Activated CD4-positive, alpha-beta T cell treated with anti-CD3 and anti-CD28 coated beads for 1 hour (primary cell): ENCODE results near the gene PRTN3.

Experiments used
- DNase-seq: peaks from one replicate; pipeline ENCODE4 v3.0.0-alpha.2; 2020

PRTN3 gene

DNA sequence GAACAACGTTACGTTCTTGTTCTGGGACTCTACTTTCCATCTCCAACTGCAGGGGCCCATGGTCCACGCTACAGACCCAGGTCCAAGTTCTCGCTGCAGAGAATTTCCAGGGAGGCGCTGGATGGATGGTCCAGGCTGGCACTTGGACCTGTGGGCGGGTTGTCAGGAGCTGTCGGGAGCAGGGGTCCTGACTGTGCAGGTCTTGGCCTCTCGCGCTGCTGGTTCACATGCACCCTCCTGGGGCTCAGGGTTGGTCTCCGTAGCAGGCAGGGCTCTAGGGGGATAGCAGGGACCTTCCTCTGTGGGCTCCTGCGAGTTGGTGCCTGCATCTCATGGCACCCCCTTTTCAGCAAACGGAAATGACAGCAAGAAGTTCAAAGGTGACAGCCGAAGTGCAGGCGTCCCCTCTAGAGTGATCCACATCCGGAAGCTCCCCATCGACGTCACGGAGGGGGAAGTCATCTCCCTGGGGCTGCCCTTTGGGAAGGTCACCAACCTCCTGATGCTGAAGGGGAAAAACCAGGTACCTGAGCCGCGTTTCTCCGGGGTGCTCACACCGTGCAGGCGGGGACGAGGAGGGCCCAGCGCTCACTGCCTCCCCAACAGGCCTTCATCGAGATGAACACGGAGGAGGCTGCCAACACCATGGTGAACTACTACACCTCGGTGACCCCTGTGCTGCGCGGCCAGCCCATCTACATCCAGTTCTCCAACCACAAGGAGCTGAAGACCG, 36.9 kb upstream of the PRTN3 start:
- DNase-seq, result no peak

DNA sequence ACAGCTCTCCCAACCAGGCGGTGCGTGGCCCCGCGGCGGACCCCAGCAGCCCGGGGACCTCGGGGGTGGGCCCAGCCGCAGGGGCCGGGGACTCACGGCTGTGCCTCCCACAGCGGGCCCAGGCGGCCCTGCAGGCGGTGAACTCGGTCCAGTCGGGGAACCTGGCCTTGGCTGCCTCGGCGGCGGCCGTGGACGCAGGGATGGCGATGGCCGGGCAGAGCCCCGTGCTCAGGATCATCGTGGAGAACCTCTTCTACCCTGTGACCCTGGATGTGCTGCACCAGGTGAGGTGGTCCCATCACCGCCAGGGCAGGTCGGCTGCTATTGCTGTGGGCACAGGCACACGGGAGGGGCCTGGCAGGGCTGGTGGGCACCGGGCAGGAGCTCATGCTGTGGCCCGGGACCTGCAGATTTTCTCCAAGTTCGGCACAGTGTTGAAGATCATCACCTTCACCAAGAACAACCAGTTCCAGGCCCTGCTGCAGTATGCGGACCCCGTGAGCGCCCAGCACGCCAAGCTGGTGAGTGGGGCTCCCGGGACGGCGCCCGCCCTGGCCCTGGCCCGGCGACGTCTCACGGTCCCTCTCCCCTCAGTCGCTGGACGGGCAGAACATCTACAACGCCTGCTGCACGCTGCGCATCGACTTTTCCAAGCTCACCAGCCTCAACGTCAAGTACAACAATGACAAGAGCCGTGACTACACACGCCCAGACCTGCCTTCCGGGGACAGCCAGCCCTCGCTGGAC, 36.2 kb upstream of the PRTN3 start:
- no peak for DNase-seq

DNA sequence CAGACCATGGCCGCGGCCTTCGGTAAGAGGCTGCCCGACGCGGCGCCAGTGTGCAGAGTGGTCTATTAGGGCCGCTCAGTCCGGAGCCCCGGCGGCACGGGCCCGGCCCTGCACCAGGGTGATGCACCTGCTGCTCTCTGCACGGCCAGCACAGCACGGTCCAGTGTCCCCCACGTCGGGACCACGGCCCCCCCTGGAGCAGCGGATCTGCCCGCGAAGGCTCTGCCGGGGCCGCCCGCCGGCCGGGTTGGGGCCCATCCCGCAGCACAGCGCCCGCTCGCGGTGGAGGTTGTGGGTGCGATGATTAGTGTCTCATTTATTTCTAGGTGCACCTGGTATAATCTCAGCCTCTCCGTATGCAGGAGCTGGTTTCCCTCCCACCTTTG, 35.6 kb upstream of the PRTN3 start:
- DNase-seq, result no peak

DNA sequence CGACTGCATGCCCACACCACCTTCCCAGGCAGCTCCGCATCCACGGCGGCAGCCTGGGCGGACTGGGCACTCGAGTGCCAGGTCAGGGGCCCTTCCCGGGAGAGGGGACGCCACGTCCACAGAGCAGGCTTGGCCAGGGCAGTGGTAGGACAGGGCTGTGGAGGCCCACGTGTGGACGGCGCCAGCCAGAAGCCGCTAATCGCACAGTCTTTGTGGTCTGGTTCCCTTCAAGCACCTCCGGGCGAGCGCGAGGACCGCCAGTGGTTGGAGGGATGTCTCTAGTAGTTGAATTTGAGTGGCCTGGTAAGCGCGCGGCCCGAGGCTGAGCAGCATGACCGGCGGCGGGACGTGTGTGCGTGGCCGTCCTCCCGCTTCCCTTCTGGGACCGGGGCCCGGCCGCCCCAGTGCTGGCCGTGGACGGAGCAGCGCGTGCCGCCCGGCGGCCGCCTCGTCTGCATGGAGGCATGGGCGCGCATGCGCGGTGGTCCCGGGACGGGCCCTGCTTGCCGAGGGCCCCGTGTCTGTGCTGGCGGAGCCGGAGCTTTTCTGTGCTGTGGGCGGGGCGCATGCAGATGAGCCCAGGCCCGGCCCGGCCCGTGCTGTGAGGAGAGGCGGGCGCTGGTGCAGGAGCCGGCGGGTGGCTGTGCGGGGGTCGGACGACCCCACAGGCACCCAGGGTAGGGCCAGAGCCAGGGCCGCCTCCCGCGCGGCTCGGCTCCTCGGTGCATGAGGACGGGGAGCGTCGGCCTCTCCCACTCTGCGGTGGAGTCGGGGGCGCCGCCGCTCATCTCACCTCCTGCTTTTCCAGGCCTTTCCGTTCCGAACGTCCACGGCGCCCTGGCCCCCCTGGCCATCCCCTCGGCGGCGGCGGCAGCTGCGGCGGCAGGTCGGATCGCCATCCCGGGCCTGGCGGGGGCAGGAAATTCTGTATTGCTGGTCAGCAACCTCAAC, 34.9 kb upstream of the PRTN3 start:
- no peak for DNase-seq

DNA sequence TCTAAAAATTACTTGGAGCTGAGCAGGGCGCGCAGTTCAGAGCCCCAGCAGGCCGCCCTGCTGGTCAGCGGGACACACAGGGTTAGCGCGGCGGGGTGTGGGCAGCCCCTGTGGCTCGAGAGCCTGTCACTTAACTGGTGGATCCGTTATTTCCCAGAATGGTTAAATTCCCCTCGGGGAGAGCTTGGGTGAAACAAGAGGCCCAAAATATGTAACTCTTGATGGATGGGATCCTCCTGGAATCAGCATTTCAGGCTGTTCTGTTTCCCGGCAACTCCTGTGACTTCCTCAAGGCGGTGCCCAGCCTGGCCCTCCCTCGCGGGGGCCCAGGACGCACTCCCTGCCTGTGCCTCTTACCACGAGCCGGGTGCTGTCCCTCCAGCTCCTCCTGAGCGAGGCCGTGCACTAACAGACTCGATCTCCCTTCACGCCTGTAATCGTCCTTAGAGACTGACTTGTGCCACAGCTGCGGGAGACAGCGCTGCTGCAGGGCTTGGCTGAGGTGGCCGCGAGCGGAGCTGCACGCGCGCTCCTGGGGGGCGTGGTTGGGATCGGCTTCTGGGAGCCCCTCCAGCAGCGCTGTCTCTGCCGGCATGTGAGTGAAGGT, 33.9 kb upstream of the PRTN3 start:
- no peak for DNase-seq

DNA sequence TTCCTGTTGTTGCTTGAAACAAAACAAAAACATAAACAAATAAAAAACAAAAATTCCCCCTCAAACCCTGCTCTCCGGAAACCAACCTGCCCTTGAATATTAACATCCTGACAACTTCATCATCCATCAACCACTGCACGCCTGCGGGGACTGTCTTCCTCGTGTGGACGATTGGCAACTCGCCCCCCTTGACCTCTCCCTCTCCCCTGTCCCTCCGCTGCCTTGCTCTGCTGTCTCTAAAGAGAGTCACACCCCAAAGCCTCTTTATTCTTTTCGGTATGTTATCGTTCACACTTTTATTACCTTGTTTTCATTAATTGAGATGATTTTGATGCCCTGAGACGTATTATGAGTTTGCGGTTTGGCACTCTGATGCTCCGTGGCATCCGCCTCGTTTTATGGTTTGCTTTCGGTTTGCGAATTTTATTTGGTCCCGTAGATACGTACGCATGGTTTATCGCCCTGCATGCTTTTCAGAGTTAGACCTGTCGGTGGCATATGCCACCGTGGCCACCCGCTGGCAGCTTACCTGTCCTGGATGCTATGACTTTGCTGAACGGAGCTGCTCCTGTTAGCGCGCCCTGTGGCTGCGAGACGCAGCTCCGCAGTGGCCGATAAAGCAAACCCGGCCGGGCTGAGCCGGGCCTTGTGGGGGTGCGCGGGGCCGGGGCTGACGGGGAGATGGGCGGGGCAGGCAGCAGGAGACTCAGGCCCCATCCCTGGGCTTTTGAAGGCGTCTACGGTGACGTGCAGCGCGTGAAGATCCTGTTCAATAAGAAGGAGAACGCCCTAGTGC, 33.0 kb upstream of the PRTN3 start:
- no peak for DNase-seq

GRCh38 chr19:808423-808775, 32.4 kb upstream of the PRTN3 start:
- no peak for DNase-seq

DNA sequence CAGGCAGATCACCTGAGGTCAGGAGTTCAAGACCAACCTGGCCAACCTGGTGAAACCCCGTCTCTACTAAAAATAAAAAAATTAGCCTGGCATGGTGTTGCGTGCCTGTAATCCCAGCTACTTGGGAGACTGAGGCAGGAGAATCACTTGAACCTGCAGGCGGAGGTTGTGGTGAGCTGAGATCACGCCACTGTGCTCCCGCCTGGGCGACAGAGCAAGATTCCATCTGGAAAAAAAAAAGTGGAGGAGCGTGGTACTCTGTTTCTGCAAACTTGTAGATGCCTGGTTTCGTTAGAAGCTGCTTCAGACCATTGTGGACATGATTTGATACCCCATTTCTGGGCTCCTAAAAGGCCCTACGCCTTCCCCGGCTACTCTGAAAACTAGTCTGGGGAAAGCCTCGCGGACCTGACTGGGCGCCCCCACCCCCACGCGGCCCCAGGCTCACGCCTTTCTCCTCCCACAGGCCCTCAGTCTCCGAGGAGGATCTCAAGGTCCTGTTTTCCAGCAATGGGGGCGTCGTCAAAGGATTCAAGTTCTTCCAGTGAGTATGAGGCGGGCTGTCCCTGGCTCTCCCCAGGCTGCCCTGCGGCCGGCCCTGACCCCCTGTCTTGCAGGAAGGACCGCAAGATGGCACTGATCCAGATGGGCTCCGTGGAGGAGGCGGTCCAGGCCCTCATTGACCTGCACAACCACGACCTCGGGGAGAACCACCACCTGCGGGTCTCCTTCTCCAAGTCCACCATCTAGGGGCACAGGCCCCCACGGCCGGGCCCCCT, 30.5 kb upstream of the PRTN3 start:
- DNase-seq, result no peak

DNA sequence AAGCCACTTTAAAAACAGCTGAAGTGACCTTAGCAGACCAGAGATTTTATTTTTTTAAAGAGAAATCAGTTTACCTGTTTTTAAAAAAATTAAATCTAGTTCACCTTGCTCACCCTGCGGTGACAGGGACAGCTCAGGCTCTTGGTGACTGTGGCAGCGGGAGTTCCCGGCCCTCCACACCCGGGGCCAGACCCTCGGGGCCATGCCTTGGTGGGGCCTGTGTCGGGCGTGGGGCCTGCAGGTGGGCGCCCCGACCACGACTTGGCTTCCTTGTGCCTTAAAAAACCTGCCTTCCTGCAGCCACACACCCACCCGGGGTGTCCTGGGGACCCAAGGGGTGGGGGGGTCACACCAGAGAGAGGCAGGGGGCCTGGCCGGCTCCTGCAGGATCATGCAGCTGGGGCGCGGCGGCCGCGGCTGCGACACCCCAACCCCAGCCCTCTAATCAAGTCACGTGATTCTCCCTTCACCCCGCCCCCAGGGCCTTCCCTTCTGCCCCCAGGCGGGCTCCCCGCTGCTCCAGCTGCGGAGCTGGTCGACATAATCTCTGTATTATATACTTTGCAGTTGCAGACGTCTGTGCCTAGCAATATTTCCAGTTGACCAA, 29.8 kb upstream of the PRTN3 start:
- no peak for DNase-seq

- DNase-seq, result no peak
These were observed 29.2 kb upstream of the PRTN3 start for GRCh38 chr19:811506-812048.

DNA sequence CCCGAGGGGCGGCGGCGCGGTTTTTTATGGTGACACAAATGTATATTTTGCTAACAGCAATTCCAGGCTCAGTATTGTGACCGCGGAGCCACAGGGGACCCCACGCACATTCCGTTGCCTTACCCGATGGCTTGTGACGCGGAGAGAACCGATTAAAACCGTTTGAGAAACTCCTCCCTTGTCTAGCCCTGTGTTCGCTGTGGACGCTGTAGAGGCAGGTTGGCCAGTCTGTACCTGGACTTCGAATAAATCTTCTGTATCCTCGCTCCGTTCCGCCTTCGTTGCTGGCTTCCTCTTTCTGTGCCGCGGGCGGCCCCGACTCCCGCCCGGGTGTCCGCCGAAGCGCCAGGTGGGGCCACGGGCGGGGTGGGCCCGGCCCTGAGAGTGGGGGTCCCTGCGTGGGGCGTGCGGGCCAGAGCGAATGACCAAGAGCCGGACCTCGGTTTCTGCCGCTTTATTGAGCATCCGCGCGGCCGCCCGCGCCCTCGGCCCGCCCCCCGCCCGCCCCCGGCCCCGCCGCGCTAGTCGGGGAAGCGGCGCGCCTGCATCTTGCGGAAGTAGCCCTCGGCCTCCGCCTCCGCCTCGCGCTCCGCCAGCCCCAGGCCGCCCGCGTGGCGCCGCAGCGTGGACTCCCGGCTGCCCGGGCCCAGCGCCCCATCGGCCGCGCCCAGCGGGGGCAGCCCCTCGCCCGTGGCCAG, 28.6 kb upstream of the PRTN3 start:
- DNase-seq, result no peak

- no peak for DNase-seq
These were observed 28.0 kb upstream of the PRTN3 start for GRCh38 chr19:812747-813218.

DNA sequence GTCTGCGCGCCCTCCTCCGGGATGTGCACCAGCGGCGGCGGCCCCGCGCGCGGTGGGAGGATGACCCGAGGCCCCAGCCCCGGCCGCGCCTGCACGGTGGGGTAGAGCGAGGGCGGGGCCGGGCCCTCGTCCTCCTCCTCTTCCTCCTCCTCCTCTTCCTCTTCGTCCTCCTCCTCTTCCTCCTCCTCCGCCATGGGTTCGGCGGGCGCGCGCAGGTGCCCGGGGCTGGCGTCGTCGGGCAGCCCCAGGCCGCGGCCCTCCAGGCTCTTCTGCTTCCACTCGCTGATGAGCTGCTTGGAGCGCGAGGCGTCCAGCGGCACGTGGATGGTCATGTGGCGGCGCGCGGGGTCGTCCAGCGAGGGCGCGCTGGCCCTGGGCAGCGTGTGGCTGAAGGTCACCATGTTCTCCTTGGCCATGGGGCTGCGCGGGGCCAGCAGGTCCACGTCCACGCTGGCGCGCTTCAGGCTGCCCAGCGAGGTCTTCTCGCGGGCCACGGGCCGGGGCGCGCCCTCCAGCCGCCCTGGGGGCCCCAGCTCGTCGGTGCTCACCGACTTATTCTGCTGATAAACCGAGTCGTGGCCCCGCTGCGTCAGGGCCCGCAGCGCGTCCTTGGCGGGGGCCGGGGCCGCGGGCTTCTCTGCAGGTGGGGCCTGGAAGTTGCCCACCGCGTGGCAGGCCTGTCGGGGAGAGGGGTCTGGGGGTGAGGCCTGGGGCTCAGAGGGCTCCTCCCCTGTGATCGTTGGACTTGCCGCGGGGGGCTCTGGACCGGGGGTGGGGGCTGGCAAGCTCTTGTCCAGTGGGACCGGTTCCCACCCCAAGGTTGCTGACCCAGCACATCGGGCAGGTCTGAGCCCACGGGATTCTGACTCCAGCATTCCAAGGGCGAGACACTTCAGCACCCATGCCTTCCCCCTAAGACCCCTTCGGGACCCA, 27.3 kb upstream of the PRTN3 start:
- no peak for DNase-seq

- no peak for DNase-seq
These were observed 26.4 kb upstream of the PRTN3 start for GRCh38 chr19:814152-815078.

DNA sequence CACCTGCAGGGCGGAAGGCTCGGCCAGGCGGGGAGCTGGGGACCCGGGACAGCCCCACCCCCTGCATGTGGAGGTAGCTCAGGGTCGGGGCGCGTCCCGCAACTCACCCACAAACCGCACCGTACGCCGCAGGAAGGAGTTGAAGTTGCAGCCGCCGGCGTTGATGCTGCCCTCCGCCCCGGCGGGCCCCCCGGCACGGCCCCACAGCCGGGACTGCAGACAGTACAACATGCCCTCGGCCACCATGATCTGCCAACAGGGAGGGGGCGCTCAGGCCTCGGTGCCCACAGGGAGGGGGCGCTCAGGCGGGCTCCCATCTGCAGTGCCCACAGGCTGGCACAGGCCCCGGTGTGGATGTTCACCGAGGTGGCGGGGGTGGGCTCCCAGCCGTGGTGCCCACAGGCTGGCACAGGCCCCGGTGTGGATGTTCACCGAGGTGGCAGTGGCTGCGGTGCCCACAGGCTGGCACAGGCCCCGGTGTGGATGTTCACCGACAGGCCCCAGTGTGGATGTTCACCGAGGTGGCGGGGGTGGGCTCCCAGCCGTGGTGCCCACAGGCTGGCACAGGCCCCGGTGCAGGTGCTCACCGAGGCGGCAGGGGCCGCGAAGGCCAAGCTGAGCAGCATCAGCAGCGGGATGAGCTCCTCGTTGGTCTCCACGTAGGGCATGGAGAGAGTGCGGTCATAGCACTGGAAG, 25.6 kb upstream of the PRTN3 start:
- no peak for DNase-seq

DNA sequence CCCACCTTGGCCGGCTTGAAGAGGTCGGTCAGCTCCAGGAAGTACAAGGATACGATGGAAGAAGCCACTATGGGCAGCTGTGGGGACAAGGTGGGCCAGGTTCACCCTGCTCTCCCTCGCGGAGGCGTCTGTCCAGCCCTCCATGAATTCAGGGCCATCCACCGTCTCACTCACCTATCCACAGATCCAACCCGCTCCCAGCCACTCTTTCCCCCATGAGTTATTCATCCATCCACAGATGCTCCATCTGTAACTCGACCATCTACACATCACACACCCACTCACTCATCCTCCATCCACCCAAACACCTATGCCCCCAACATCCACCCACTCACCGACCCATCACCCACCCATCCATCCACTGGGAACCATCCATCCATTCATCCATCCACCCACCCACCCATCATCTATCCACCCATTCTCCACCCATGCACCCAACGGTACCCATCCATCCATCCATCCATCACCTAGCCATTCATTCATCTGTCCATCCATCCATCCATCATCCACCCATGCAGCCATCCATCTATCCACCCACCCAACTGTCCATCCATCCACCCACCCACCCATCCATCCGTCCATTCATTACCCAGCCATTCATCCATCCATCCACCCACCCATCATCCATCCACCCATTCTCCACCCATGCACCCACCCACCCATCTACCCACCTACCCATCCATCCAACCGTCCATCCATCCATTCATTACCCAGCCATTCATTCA, 24.9 kb upstream of the PRTN3 start:
- no peak for DNase-seq
